DMS153 treated with DMSO at 0.1 percent for 48 hours (cell line): ENCODE results near the gene MYOZ2.

Experiments
- DNase-seq: peaks from one replicate; lab custom pipeline; 2025; ENCODE audit not compliant: unreplicated experiment; lab: John Stamatoyannopoulos, UW

MYOZ2 gene

DNA sequence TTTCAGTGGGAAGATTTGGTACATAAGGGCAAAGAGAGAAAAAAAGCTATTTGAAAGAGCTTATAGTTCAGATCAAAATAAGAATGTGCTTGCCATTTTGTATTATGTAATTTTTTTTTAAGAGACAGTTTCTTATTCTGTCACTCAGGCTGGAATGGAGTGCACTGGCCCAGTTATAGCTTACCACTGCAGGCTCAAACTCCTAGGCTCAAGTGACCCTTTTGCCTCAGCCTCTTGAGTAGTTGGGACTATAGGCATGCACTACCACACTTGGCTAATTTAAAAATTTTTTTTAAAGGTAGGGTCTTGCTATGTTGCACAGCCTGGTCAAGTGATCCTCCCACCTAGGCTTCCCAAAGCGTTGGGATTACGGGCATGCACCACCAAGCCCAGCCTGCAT is 54.7 kb downstream of the MYOZ2 start:
- no peak for DNase-seq

GRCh38 chr4:119191505-119191904 is 55.9 kb downstream of the MYOZ2 start:
- no peak for DNase-seq

DNA sequence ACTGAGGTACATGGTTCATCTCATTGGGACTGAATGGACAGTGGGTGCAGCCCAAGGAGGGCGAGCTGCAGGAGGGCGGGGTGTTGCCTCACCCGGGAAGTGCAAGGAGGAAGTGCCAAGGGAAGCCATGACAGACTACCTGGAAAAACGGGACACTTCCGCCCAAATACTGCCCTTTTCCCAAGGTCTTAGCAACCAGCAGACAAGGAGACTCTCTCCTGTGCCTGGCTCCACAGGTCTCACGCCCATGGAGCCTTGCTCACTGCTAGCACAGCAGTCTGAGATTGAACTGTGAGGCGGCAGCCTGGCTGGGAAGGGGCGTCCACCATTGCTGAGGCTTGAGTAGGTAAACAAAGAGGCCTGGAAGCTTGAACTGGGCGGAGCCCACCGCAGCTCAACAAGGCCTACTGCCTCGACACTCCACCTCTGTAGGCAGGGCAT is 62.2 kb downstream of the MYOZ2 start:
- no peak for DNase-seq

DNA sequence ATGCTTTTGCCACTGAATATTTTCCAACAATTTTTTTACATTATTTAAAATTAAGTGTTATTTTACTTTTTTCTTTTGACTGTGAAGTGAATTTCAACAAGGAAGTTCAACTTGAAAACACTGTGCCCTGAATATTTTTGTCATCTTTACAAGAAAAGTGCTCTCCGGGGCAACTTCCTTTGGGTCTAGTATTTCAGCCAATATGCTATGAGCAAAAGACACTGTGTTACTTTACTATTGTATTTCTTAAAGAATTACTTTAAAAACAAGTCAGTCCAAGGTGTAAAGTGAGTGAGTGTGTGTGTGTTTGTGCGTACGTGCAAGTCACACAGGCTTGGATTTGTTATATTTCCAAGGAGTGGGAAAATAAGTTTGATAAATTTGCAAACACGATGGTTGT is 69.3 kb downstream of the MYOZ2 start:
- DNase-seq, result no peak

DNA sequence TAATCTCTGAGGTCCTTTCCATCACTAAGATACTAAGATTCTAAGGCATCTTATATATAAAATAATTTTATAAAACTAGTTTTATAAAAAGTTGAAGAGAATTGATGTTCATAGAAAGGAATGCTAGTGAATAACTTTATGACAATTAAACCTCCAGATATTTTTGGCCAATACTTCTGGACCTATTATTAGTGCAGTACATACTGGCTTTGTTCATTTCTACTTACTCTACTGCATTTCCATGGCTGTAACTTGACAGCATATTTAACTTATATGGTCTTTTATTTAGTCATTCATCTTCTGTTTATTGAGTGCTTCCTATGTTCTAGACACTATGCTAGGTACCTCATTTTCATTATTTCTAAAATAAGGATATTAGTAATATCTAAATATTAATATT is 70.1 kb downstream of the MYOZ2 start:
- DNase-seq, result no peak

DNA sequence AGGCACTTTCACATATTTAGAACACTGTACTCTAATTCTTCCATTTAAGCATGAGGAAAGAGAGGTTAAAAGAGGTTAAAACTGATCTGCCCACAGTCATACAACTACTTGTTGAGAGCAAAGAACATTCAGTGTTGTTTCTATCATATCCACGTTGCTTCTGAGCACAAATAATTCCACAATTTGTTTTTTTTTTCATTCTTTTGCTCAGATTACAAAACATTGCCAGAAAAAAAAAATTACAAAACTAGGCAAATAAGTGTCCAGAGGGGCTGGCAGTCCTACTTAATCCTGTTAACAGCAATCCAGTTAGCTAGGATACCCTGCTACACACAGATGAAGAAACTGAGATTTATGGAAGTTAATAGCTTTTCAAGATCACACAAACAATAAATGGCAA is 70.5 kb downstream of the MYOZ2 start:
- DNase-seq, result no peak

DNA sequence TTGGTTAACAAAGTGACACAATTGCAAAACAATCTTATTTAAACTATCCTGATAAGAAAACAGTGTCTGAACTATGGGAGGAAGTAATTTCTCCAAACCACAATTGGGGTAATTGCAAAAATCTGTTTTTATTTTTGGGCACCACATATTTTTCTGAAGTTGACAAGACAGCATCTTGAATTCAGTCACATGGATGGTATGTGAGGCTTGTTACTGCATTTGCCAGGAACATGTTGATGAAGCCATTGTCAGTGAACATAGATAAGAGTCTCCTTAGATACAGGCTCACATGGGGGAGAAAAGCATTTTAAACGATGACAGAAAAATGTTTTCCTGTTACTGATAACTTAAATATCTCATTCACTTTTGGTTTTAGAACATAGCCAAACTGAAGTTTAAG is 71.4 kb downstream of the MYOZ2 start:
- no peak for DNase-seq

- no peak for DNase-seq
These were observed 73.4 kb downstream of the MYOZ2 start for GRCh38 chr4:119209077-119209476.

DNA sequence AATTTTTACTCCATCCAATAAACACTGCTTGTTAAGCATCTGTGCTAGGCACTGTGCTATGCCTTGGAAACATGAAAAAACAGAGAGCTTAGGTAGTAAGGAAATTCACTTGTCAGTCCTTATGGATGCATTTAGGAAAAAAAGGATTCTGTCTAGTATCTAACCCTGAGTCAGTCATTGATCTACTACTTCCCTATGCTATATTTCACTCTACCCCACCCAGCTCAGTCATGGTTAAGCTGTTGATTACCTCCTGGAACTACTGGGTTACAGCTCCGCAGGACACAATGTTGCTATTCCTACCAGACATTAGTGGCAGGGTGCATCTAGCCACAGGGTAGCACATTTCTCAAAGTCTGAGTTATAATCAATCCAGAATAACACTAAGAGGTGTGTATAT is 74.0 kb downstream of the MYOZ2 start:
- no peak for DNase-seq

GRCh38 chr4:119210775-119211174 is 75.1 kb downstream of the MYOZ2 start:
- no peak for DNase-seq

DNA sequence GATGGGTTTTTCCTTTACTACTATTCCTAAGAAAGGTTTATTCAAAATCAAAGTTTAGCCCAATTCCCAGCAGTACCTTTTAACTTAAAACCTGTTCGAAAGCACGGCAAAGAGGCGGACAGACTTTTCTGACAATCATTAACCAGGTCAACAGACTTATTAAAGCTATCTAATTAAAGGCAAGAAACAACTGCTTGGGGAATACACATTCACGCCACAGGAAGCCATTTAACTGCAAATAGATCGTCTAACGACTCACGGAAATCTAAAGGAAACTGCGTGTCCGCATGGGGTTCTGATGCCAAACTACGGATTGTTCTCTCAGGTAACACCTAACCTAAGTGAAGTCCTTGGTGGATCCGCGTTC is 76.2 kb downstream of the MYOZ2 start:
- DNase-seq, result no peak

- peak; percentile 96 for DNase-seq
These were observed 76.8 kb downstream of the MYOZ2 start, which contains the start of gene USP53 for GRCh38 chr4:119212234-119212963. Gene USP53, plus strand, starts transcription at chr4:119212713. Its CDS starts 27,047 bp downstream, at chr4:119239760.

GRCh38 chr4:119212964-119213606 is 77.5 kb downstream of the MYOZ2 start:
- DNase-seq, result peak; percentile 66

DNA sequence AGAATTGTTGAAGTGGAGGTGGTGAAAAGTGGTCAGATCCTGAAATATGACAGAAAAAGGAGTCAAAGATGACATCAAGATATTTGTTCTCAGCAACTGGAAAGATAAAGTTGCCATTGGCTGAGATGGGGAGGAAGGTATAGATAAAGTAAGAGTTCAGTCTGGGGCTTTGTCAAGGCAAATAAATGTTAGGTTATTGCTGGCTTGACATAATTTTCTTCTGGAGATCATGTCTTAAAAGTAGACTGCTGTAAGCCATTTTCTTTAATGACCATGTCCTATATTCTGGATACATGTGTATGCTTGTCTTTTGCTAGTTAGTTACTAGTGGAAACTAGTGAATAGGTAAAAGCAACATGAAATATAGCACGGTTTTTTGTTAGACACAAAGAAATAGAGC is 82.5 kb downstream of the MYOZ2 start:
- no peak for DNase-seq

DNA sequence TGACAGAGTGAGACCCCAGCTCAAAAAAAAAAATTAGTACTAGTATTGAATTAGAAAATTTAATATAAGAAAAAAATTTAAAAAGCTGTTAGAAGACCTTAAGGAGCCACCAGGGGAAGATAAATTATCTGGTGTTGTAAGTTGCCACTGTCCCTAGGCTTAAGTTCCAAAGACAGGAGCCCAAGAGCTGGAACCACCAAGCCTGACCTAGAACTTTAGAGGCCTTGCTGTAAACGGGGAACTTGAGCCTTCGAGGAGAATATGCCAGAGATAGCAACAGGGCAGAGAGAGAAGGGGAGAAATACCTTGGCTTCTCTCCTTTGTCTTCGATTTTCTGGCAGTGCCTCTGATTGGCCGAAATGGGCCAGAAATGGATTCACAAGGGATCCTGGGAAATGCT is 85.8 kb downstream of the MYOZ2 start:
- DNase-seq, result no peak

DNA sequence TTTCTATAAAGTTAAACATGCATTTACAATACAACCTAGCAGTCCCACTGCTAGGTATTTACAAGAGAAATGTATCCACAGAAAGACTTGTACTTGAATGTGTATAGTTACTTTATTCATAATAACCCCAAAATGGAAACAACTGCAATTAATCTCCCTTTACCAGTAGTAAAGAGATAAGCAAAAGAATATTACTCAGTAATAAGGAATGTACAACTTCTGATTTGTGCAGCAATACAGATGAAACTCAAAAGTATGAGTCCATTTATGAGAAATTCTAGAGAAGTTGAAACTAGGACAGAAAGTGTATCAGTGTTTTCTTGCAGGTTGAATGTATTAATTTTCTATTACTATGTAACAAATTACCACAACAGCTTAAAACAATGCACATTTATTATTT is 92.1 kb downstream of the MYOZ2 start:
- DNase-seq, result no peak

- no peak for DNase-seq
These were observed 92.8 kb downstream of the MYOZ2 start for GRCh38 chr4:119228406-119228805.

DNA sequence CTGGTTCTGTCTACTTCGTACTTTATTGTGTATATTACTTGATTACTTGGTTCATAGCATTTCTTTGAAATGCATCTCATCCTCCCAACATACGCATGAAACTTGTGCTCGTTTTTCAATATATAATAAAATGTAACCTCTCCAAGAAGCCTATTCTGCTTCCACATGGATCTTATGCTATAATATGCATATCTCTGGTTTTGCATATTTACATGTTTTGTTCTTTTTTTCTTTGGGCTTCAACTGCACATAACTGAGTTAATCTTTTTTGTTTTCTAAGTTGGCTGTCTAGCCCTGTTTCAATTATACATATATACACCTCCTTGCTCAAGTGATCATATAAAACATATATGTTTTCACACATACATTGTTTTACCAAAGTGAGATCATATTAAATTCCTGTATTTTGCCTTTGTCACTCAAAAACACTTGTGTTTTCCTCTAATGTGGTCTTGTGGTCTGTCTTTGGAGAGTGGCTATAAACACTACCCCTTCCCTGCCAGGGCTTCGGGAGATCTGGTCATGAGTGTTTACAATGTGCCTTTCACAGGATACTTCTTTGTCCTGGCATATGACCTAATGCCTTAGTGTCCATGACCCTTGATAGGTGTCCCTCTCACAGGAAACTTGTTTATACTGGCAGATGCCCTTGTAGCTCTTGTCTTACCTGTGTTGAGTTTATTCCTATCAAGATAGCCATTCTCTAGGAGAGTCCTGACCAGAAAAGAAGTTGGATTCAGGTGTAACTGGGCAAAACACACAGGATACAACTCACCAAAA is 94.5 kb downstream of the MYOZ2 start:
- no peak for DNase-seq

GRCh38 chr4:119231491-119231890 is 95.9 kb downstream of the MYOZ2 start:
- DNase-seq, result no peak

DNA sequence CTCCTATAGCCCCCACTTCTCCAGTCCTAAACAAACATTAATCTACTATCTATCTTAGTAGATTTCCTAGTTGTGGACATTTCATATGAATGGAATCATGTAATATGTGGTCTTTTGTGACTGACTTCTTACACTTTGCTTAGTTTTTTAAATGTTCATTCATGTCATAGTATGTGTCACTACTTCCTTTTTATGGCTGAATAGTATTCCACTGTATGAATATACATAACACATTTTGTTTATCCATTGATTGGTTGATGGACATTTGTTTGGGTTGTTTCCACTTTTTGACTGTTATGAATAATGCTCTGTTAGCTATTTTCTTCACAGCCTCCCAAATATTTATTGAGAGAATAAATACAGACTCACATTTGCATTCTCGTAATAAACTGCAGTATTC is 96.7 kb downstream of the MYOZ2 start:
- no peak for DNase-seq

DNA sequence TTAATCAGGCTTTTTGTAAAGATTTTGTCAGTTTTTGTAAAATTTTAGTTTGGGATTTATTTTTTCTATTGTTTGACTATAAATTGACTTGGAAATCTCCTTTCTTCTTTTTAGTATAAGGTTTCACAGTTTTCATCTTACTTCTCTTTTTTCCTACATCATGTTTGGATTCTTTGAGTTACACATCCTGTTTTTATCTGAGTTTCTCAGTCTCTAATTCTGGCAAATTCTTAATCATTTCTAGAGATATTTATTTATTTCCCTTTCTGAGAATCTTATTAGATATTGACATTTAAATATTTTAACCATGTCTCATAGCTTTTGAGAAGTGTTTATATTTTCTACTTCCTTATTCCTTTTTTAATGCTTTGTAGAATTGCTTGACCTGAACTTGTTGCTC is 97.6 kb downstream of the MYOZ2 start:
- DNase-seq, result no peak

- no peak for DNase-seq
These were observed 98.1 kb downstream of the MYOZ2 start for GRCh38 chr4:119233750-119234149.
